Activated CD4-positive, alpha-beta T cell treated with anti-CD3 and anti-CD28 coated beads for 24 hours (primary cell): Measurements from ENCODE around the gene BDH2.

Experiments
- DNase-seq, 2 donors: peaks; one replicate each; pipeline ENCODE4 v3.0.0-alpha.2; 2020; ENCODE audit warnings: low read depth in 2 of 2

BDH2 gene

GRCh38 chr4:103085555-103086196, 14.0 kb downstream of the BDH2 start:
- DNase-seq = no peak

- DNase-seq = no peak
Measured at GRCh38 chr4:103079621-103080020, 20.0 kb downstream of the BDH2 start.

- peak in 1 of 2 donors; percentile 22 for DNase-seq
Measured at GRCh38 chr4:103076747-103077347, 22.8 kb downstream of the BDH2 start, which contains the start of gene SLC9B2. TSS of gene SLC9B2 (minus strand) at chr4:103076761. CDS start at chr4:103067550, 9,211 bp downstream.

- peak; percentile 37 to 42 for DNase-seq
Measured at GRCh38 chr4:103075894-103076746, 23.5 kb downstream of the BDH2 start.

- DNase-seq = no peak
Measured at GRCh38 chr4:103075435-103075893, 24.2 kb downstream of the BDH2 start.

- no peak for DNase-seq
Measured at GRCh38 chr4:103074744-103075434, 24.7 kb downstream of the BDH2 start.

- no peak for DNase-seq
Measured at GRCh38 chr4:103073792-103074438, 25.7 kb downstream of the BDH2 start.

- DNase-seq = no peak
Measured at GRCh38 chr4:103067841-103068547, 31.6 kb downstream of the BDH2 start.

GRCh38 chr4:103060453-103061148, 39.0 kb downstream of the BDH2 start:
- no peak for DNase-seq

GRCh38 chr4:103054030-103054429, 45.6 kb downstream of the BDH2 start:
- no peak for DNase-seq

GRCh38 chr4:103052779-103053178, 46.9 kb downstream of the BDH2 start:
- no peak for DNase-seq

GRCh38 chr4:103052145-103052544, 47.5 kb downstream of the BDH2 start:
- no peak for DNase-seq

- no peak for DNase-seq
Measured at GRCh38 chr4:103050736-103051436, 48.7 kb downstream of the BDH2 start.

GRCh38 chr4:103046416-103047290, 53.0 kb downstream of the BDH2 start:
- DNase-seq = peak; percentile 10 to 13

GRCh38 chr4:103044183-103044582, 55.5 kb downstream of the BDH2 start:
- no peak for DNase-seq

- no peak for DNase-seq
Measured at GRCh38 chr4:103036169-103036568, 63.5 kb downstream of the BDH2 start.

GRCh38 chr4:103032574-103032973, 67.1 kb downstream of the BDH2 start:
- DNase-seq = no peak

- DNase-seq = no peak
Measured at GRCh38 chr4:103030791-103031190, 68.8 kb downstream of the BDH2 start.

- DNase-seq = no peak
Measured at GRCh38 chr4:103029300-103029699, 70.3 kb downstream of the BDH2 start.
